Muscle of back (tissue), 11 donors: ENCODE results near the gene RERG. TPM values are rescaled to one million over a fixed set of nuclear protein-coding genes. Genes with fewer than 3 reads are reported as not detected.

Experiments
- DNase-seq, 3 donors: peaks; one replicate each; pipeline versions ENCODE4 v3.0.0 to v3.0.0-alpha.2; 2013
- polyA plus RNA-seq, 10 donors: library from polyadenylated mRNA; unstranded; fragments of 120-200 nt; gene quantifications; one replicate each; pipeline ENCODE4 v1.2.1, GENCODE V29; 2013; ENCODE audit not compliant: insufficient read length in 10 of 10

RERG gene
- polyA plus RNA-seq, 10 donors = 5.9 to 11.1 (median 7.2) TPM

DNA sequence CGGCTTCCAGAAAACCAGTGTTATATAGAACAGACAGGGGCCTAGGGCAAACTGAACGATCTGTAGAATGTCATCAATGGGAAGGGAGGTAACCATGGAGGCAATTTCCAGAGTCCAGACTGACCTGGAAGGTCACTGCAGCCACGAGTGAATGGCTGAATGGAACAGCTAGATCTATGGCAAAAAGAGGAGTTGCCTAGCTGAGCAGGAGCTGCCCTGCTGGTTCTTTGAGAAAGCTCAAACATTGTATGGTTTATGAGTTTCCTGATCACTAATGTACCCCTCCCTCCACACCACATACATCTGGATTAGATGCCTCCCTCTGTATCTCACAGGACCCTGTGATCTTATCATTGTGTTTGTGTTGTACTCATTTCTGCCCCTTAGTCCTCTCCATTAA lies 1.0 kb upstream of the RERG start:
- DNase-seq = no peak

DNA sequence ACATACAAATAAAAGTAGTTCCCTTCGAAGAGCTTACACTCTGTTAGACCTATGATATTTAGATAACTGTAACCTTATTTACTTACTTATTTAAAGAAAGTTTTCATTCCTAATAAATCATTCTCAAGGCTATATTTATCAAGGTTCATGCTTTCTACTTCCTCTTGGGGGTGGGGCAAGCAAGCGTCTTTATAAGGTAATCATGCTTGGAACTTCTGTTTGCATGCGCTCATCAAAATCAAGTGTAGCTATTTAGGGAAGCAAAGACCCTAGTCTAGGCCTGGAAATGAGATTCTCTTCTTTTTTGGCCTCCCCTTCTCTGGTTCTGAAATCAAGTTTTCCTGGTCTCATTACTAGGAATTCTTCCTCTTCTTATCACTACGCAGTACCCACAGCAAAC lies 766 bp downstream of the RERG start:
- no peak for DNase-seq

DNA sequence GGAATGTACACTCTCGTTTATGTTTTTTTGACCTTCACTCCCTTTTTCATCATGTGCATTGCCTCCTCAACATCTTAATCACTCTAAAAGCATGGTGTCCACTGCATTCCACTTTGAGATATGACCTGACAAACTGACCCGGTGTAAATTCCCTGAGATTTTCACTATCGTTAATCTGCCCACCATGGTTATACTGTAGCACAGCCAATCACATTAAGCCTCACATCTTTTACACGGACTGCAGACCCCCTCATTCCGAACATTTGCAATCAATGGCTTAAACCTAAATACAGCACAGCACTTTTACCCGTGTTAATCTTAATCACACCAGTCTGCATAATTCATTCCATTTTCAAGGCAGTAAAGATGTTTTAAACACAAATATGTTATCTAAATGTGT lies 2.4 kb downstream of the RERG start:
- DNase-seq = no peak

- DNase-seq = no peak
These were observed 5.0 kb downstream of the RERG start for GRCh38 chr12:15216036-15216889.

- no peak for DNase-seq
These were observed 6.2 kb downstream of the RERG start for GRCh38 chr12:15214851-15215601.

DNA sequence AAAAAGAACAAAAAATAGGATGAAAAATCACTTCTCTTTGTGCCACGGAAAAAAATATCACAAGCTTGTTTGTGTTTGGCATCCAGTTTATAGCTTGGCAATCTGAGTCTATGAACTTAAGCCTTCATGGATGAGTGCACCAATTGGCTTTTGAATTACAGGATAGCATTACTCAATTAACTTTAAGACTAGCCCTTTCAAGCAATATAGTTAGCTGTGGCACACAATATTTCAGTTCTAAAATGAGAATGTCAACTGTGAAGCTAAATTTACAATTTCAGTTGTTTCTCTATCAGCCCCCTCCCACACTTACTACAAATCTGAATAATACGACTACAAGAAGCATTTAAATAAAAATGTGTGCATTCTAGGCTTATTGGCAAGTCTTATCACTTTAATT lies 8.3 kb downstream of the RERG start:
- no peak for DNase-seq

DNA sequence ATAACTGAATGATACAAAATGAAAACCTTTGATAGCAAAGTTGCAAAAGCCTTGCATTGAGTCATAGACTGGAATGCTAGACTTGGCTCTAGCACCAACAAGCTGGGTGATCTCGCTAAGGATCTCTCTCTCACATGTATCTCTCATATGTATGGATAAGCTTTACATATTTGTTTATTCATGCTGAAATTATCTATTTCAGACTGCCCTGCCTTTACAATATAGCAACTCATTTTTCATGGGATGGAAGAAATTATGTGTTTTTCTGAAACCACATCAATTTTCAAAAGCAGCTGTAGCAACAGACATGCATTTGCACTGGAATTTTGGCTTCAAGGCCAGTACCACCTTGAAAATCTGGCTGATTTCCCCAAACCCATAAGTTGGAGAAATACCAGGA lies 11.4 kb downstream of the RERG start:
- DNase-seq = peak in 2 of 3 donors; percentile 65 to 72

GRCh38 chr12:15208871-15209656 lies 12.2 kb downstream of the RERG start:
- DNase-seq = no peak

DNA sequence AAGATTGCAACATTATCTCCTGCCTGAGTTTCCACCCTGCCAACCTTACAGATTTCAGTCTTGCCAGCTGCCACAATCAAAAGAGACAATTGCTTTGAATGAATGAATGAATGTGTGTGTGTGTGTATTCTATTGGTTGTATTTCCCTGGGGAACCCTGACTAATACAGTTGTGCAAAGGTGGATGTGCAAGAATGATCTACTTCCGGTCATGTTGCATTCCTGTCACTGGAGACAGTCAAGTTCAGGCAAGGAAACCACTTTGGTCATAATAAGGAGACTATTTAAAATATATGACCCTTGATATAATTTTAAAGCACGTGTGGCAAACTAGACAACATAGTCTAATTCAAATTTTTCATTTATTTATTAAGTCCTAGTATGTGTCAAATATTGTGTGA lies 13.1 kb downstream of the RERG start:
- no peak for DNase-seq

- DNase-seq = peak in 1 of 3 donors; percentile 70
These were observed 14.3 kb downstream of the RERG start for GRCh38 chr12:15206831-15207389.

DNA sequence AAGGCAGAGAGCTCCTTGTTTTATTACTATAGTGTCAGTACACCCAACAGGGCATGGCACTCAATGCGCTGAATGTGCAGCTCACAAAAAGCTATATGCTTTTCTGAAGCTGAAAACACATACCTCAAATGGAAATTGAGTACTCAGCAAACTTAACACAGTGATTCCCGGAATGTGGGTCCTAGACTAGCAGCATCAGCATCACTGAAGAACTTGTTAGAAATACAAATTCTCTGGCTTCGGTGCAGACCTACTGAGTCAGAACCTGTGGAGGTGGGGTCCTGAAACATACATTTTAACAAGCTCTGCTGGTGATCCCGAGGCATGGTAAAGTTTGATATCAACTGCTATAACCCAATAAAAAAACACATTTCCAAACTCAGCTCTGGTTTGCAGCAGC lies 14.9 kb downstream of the RERG start:
- DNase-seq = no peak

GRCh38 chr12:15205341-15206010 lies 15.7 kb downstream of the RERG start:
- DNase-seq = peak in 2 of 3 donors; percentile 63 to 73

- no peak for DNase-seq
These were observed 19.8 kb downstream of the RERG start for GRCh38 chr12:15201456-15201855.

DNA sequence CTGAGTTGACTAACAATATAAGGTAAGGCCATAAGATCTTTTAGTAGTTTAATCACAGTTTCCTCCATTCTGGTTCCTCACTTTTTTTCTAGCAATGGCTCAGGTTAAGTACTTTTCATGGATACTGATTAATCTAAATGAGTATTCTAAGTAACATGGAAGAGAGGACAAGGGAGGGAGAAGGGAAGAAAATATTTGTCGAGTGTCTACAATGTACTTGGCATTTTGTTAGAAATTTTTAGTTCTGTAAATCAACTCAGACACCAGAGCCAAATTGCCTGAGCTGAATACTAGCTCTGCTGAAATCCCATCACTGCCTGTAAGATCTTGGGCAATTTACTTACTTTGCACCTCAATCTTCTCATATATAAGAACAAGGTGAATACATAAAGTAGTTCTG lies 20.2 kb downstream of the RERG start:
- DNase-seq = peak in 1 of 3 donors; percentile 68

DNA sequence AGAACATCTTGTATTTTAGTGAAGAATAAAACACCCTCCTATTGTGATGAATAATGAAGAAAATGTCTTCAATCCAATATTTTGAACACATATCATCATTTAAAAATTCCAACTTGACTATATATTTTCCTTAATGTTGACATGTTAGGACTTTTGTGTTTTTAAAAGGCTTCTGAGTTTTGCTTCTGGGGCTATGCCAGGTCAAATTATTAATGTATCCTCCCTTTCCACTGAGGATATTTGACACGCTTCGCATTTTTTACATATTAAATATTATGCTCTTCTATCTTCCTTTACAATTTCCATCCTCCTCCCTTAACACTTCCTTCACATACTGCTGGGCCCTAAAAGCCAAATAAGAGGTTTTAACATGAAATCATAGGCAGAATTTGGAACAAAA lies 20.6 kb downstream of the RERG start:
- DNase-seq = peak in 1 of 3 donors; percentile 75

- DNase-seq = no peak
These were observed 21.3 kb downstream of the RERG start for GRCh38 chr12:15199930-15200329.

GRCh38 chr12:15196678-15197505 lies 24.3 kb downstream of the RERG start:
- DNase-seq = peak in 1 of 3 donors; percentile 68

DNA sequence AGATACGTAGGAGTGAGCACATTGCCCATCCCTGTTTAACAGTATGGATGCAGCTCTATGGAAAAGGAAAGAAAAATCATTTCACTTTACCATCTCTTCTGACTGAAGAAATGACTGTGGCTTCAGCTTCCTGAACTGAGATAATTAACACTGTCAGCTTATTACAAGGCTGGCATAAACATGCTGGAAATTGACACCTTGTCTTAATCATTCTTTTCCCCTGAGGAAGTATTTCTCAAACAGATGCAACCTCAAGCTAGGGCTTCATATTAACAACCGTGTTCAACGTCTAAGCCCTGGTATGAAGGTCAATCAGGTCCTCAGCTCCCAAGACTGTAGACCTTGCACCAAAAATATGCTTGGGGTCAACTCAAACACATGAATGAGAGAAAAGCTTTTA lies 25.0 kb downstream of the RERG start:
- no peak for DNase-seq

GRCh38 chr12:15194456-15195368 lies 26.5 kb downstream of the RERG start:
- peak in 1 of 3 donors; percentile 49 for DNase-seq
